ENCODE data around the gene RFXANK. TPM values are rescaled to one million over a fixed set of nuclear protein-coding genes. Genes with fewer than 3 reads are reported as not detected.

Gene RFXANK
- total RNA-seq, 1 experiment from 2014 or later: 73.4 TPM

DNA sequence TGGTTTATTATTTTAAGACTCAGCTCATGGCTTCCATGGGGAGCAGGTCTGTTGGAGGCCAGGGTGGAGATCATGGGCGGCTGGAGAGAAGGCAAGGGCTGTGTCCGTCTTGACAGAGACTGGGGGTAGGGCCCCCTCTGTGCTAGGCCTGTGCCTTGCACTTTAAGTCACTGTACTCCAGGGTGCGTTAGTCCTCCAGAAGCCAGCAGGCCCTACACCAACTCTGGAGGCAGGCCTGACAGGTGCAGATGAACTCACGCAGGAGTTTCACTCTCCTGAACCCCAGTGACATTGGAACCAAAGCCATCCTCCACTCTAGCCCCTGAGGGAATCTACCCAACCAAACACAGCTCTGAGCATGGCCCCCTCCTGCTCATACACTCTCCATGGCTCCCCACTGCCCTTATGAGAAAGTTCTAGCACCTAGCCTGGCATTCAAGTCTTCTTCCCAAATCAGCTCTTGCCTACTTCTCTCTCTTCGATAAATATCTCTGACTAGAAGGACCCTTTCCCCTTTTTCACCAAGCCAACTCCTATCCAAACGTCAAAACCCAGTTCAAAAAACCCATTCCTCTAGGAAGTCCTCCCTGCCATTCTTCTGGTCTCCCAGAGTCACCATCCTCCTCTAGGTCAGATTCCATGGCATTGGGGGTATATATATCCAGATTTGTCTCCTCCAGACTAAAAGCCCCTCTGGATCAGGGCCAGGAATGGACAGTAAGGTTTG is 37.1 kb upstream of the RFXANK start:
- Mint-ChIP-seq H3K9me3 (ENCODE audit: unreplicated experiment) (no peaks in the 10 kb centered on the region), H3K27ac (ENCODE audit: unreplicated experiment) (no peak overlapping the region), H3K4me1 (ENCODE audit: low read depth, unreplicated experiment) (no peaks in the 10 kb centered on the region), H3K36me3 (ENCODE audit: insufficient read depth, unreplicated experiment) (no peaks in the 10 kb centered on the region), H3K27me3 (ENCODE audit: insufficient read depth, unreplicated experiment) (no peaks in the 10 kb centered on the region), H3K4me3 (ENCODE audit: unreplicated experiment) (no peak overlapping the region)
- H3K4me1 ChIP-seq: no peaks in the 10 kb centered on the region
- intact Hi-C loops (cut with micrococcal nuclease; ENCODE audit: unreplicated experiment): no loop called here
- H3K4me3 ChIP-seq (ENCODE audit: low read depth, low read length): no peak overlapping the region
- H3K36me3 ChIP-seq (ENCODE audit: control insufficient read depth, insufficient read depth, low read length): no peaks in the 10 kb centered on the region
- no peak for DNase-seq
- no peaks in the 10 kb centered on the region for H3K9me3 ChIP-seq
- no TSS peak for BruUV-seq (replicated peaks)
- TF ChIP-seq, protein P1, sequence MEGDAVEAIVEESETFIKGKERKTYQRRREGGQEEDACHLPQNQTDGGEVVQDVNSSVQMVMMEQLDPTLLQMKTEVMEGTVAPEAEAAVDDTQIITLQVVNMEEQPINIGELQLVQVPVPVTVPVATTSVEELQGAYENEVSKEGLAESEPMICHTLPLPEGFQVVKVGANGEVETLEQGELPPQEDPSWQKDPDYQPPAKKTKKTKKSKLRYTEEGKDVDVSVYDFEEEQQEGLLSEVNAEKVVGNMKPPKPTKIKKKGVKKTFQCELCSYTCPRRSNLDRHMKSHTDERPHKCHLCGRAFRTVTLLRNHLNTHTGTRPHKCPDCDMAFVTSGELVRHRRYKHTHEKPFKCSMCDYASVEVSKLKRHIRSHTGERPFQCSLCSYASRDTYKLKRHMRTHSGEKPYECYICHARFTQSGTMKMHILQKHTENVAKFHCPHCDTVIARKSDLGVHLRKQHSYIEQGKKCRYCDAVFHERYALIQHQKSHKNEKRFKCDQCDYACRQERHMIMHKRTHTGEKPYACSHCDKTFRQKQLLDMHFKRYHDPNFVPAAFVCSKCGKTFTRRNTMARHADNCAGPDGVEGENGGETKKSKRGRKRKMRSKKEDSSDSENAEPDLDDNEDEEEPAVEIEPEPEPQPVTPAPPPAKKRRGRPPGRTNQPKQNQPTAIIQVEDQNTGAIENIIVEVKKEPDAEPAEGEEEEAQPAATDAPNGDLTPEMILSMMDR (IDR thresholded peaks at IDR 0.05; ENCODE audit: insufficient read depth in 1 of 2, low read depth in 1 of 2, low read length in 1 of 2, severe bottlenecking in 1 of 2, unreplicated experiment in 1 of 2): no peak
- CTCF ChIA-PET: no interaction called here
- POLR2A ChIA-PET: no interaction called here
- no peaks in the 10 kb centered on the region for H3K27me3 ChIP-seq (replicated peaks; ENCODE audit: control insufficient read depth, insufficient read depth, low read length)

DNA sequence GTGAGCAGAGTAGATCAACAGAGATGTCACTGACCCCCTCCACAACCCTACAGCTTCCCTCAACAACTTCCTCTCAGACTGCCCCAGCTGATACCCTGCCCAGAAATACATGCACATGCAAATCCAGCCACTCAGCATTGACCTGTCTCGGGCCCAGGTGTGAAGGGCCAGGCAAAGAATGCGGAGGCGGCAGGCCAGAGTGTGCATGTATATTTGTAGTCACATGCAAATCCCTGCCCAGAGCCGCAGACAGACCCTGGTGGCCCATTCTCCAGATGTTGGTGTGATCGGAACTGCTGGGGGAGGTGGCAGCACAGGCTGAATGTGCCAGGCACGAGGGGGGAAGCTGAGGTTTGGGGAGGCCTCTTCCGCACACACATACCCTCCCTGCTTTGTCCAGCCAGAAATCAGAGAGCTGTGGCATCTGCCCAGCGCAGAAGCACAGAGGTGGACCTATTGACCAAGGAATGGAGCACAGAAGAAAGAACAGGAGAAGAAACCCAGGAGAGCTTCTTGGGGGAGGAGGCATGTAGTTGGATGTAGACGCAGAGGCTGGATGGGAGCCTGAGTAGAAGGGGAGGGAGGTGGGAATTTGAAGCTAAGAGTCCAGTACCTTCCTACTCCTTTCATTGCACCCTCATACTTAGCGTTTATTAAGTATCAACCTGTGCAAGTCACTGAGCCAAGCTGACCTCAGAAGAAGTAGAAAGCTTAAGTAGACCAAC is 36.4 kb upstream of the RFXANK start:
- POLR2A ChIA-PET: no interaction called here
- no peaks in the 10 kb centered on the region for H3K27me3 Mint-ChIP-seq (ENCODE audit: insufficient read depth, unreplicated experiment)

DNA sequence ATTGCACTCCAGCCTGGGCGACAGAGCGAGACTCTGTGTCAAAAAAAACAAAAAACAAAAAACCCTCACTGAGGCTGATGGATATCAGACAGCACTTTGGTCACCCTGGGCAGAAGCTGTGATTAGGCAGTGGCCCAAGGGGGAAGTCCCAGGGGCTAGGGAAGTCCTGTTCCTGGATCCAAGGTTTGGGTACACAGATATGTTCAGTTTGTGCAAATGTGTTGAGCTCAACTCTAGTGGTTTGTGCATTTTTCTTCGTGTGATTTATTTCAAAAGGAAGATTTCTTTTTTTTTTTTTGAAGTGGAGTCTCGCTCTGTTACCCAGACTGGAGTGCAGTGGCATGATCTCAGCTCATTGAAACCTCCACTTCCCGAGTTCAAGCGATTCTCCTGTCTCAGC is 34.2 kb upstream of the RFXANK start:
- TF ChIP-seq, protein P1 (IDR thresholded peaks at IDR 0.05; ENCODE audit: insufficient read depth in 1 of 2, low read depth in 1 of 2, low read length in 1 of 2, severe bottlenecking in 1 of 2, unreplicated experiment in 1 of 2): no peak
- Mint-ChIP-seq H3K36me3 (ENCODE audit: insufficient read depth, unreplicated experiment) (no peaks in the 10 kb centered on the region), H3K9me3 (ENCODE audit: unreplicated experiment) (no peaks in the 10 kb centered on the region), H3K4me3 (ENCODE audit: unreplicated experiment) (no peak overlapping the region), H3K27me3 (ENCODE audit: insufficient read depth, unreplicated experiment) (no peaks in the 10 kb centered on the region), H3K4me1 (ENCODE audit: low read depth, unreplicated experiment) (no peaks in the 10 kb centered on the region), H3K27ac (ENCODE audit: unreplicated experiment) (no peak overlapping the region)
- intact Hi-C loops (cut with micrococcal nuclease; ENCODE audit: unreplicated experiment): no loop called here
- Histone ChIP-seq H3K4me1 (no peaks in the 10 kb centered on the region), H3K27me3 (replicated peaks; ENCODE audit: control insufficient read depth, insufficient read depth, low read length) (no peaks in the 10 kb centered on the region), H3K36me3 (ENCODE audit: control insufficient read depth, insufficient read depth, low read length) (no peaks in the 10 kb centered on the region), H3K9me3 (no peaks in the 10 kb centered on the region), H3K4me3 (ENCODE audit: low read depth, low read length) (no peak overlapping the region)
- no TSS peak for BruUV-seq (replicated peaks)
- ChIA-PET POLR2A (interaction anchor here (0.6 to 0.7 kb wide), 2 partner anchors 46 to 299 kb away, joined by 3 to 12 read pairs; partner anchors contain the start of gene NR2C2AP), CTCF (interaction anchor here (0.7 to 1.1 kb wide), 2 partner anchors 43 to 185 kb away, joined by 3 read pairs; no protein-coding TSS in a partner anchor)
- DNase-seq: no peak

More for the DNA sequence above, 36.4 kb upstream of the RFXANK start:
- Histone ChIP-seq H3K4me3 (ENCODE audit: low read depth, low read length) (no peak overlapping the region), H3K9me3 (no peaks in the 10 kb centered on the region), H3K27me3 (replicated peaks; ENCODE audit: control insufficient read depth, insufficient read depth, low read length) (no peaks in the 10 kb centered on the region), H3K4me1 (no peaks in the 10 kb centered on the region), H3K36me3 (ENCODE audit: control insufficient read depth, insufficient read depth, low read length) (no peaks in the 10 kb centered on the region)
- intact Hi-C loops (cut with micrococcal nuclease; ENCODE audit: unreplicated experiment): no loop called here
- CTCF ChIA-PET: no interaction called here
- no peak for DNase-seq
- no peak overlapping the region for H3K4me3 Mint-ChIP-seq (ENCODE audit: unreplicated experiment)
- no peaks in the 10 kb centered on the region for H3K9me3 Mint-ChIP-seq (ENCODE audit: unreplicated experiment)
- no peak overlapping the region for H3K27ac Mint-ChIP-seq (ENCODE audit: unreplicated experiment)
- H3K36me3 Mint-ChIP-seq (ENCODE audit: insufficient read depth, unreplicated experiment): no peaks in the 10 kb centered on the region
- no TSS peak for BruUV-seq (replicated peaks)
- H3K4me1 Mint-ChIP-seq (ENCODE audit: low read depth, unreplicated experiment): no peaks in the 10 kb centered on the region
- TF ChIP-seq, protein P1 (IDR thresholded peaks at IDR 0.05; ENCODE audit: insufficient read depth in 1 of 2, low read depth in 1 of 2, low read length in 1 of 2, severe bottlenecking in 1 of 2, unreplicated experiment in 1 of 2): no peak
